Measurements from ENCODE around the gene CTBP2. TPM values are rescaled to one million over a fixed set of nuclear protein-coding genes. Genes with fewer than 3 reads are reported as not detected.

Gene CTBP2
- total and polyA plus RNA-seq, 2 donors from 2014 or later: 33.1 to 111 TPM

DNA sequence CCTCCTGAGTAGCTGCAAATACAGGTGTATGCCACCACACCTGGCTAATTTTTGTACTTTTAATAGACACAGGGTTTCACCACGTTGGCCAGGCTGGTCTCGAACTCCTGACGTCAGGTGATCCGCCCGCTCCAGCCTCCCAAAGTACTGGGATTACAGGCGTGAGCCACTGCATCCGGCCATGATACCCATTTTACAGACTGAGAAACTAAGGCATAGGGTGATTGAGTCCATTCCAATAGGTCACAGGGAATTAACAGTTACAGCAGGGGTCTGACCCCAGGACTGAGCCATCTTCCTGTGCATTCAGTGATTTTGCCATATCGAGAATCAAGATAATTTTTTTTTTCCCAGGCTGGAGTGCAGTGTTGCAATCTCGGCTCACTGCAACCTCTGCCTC is 12.3 kb upstream of the CTBP2 start:
- H3K9me3 ChIP-seq (ENCODE audit: control insufficient read depth in 2 of 3, insufficient read depth in 1 of 3, low read length in 3 of 3): no peaks in the 10 kb centered on the region
- H3K36me3 ChIP-seq (ENCODE audit: control insufficient read depth in 2 of 3, insufficient read depth in 3 of 3, low read length in 3 of 3): no peaks in the 10 kb centered on the region
- no peak overlapping the region for H3K27ac ChIP-seq (ENCODE audit: low read depth in 2 of 2, low read length in 2 of 2)
- no peak for DNase-seq
- H3K4me3 ChIP-seq (ENCODE audit: low read length in 3 of 3): no peak overlapping the region
- FAIRE-seq: no peak
- H3K9ac ChIP-seq (ENCODE audit: low read length in 3 of 3): no peak overlapping the region
- TF ChIP-seq, protein P1, sequence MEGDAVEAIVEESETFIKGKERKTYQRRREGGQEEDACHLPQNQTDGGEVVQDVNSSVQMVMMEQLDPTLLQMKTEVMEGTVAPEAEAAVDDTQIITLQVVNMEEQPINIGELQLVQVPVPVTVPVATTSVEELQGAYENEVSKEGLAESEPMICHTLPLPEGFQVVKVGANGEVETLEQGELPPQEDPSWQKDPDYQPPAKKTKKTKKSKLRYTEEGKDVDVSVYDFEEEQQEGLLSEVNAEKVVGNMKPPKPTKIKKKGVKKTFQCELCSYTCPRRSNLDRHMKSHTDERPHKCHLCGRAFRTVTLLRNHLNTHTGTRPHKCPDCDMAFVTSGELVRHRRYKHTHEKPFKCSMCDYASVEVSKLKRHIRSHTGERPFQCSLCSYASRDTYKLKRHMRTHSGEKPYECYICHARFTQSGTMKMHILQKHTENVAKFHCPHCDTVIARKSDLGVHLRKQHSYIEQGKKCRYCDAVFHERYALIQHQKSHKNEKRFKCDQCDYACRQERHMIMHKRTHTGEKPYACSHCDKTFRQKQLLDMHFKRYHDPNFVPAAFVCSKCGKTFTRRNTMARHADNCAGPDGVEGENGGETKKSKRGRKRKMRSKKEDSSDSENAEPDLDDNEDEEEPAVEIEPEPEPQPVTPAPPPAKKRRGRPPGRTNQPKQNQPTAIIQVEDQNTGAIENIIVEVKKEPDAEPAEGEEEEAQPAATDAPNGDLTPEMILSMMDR (IDR thresholded peaks at IDR 0.05; ENCODE audit: borderline replicate concordance, extremely low read depth, insufficient read depth): no peak
- no peaks in the 10 kb centered on the region for H3K27me3 ChIP-seq (ENCODE audit: control insufficient read depth, insufficient read depth, low read length)
- no peaks in the 10 kb centered on the region for H3K4me1 ChIP-seq (ENCODE audit: control insufficient read depth in 2 of 3, insufficient read depth in 2 of 3, low read depth in 1 of 3, low read length in 3 of 3)
- intact Hi-C loops (cut with DNase I): no loop called here

DNA sequence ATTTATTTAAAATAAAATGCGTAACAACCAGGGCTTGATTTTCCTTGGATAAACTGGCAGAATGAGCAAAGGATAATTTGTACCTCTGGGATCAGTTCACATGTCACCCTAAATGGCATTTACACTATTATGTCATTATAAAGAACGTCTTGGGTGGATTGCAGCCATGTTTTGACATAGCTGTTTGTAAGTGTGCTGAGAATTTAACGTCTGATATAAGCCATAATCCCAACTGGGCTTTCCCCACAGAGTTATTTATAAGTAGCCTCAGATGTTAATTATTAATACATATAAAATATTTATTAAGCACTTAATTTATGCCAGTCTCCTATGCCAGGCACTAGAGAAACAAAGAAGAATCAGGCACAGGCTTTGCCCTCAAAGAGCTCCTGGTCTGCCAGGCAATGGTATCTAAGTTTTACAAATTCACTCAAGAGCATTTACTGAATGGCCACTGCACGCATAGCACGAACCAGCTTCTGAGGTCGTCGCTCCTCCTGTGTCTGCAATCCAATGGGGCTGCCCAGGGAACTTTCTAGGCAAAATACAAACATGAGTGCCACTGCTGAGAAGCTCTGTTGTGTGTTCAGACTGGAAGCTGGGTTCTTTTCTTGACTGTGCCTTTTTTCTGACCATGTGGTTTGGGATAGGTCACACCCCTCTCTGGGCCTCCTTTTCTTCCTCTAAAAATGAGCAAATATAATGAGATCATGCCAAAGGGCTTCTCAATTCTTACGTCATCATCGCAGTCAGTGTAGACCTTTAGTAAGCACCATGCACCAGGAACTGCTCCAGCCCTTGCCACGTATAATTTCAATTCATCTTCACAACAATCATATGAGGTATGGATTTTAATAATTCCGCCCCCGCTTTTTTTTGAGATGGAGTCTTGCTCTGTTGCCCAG is 11.3 kb upstream of the CTBP2 start:
- Histone ChIP-seq H3K36me3 (ENCODE audit: control insufficient read depth in 2 of 3, insufficient read depth in 3 of 3, low read length in 3 of 3) (no peaks in the 10 kb centered on the region), H3K4me1 (ENCODE audit: control insufficient read depth in 2 of 3, insufficient read depth in 2 of 3, low read depth in 1 of 3, low read length in 3 of 3) (no peaks in the 10 kb centered on the region), H3K27ac (ENCODE audit: low read depth in 2 of 2, low read length in 2 of 2) (no peak overlapping the region), H3K4me3 (ENCODE audit: low read length in 3 of 3) (no peak overlapping the region), H3K9ac (ENCODE audit: low read length in 3 of 3) (no peak overlapping the region), H3K27me3 (ENCODE audit: control insufficient read depth, insufficient read depth, low read length) (no peaks in the 10 kb centered on the region), H3K9me3 (ENCODE audit: control insufficient read depth in 2 of 3, insufficient read depth in 1 of 3, low read length in 3 of 3) (no peaks in the 10 kb centered on the region)
- DNase-seq (peak in 1 of 5 donors; percentile 15), FAIRE-seq (no peak)
- intact Hi-C loops (cut with DNase I): no loop called here
- TF ChIP-seq, protein P1 (IDR thresholded peaks at IDR 0.05; ENCODE audit: borderline replicate concordance, extremely low read depth, insufficient read depth): no peak

DNA sequence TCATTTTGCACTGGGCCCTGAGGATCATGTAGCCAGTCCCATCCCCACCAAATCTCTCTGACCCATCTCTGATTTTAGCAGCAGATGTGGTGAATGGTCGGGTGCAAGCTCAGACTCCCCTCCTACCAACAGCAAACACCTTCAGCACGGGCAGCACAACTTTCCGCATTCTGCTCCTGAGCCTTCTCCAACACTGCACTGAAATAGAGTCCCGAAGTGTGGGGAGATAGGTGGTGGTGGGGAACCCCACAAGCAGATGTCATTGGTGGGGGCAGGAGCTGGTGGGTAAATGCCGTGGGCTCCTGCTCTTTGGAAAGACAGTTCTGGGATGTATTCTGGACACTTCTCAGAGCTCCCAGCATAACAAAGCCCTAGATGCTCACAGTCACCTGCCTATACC is 9.6 kb upstream of the CTBP2 start:
- intact Hi-C loops (cut with DNase I): no loop called here
- DNase-seq: peak in 1 of 5 donors; percentile 11
- TF ChIP-seq, protein P1 (IDR thresholded peaks at IDR 0.05; ENCODE audit: borderline replicate concordance, extremely low read depth, insufficient read depth): no peak
- no peak overlapping the region for H3K9ac ChIP-seq (ENCODE audit: low read length in 3 of 3)
- no peak overlapping the region for H3K4me3 ChIP-seq (ENCODE audit: low read length in 3 of 3)
- no peaks in the 10 kb centered on the region for H3K36me3 ChIP-seq (ENCODE audit: control insufficient read depth in 2 of 3, insufficient read depth in 3 of 3, low read length in 3 of 3)
- no peaks in the 10 kb centered on the region for H3K4me1 ChIP-seq (ENCODE audit: control insufficient read depth in 2 of 3, insufficient read depth in 2 of 3, low read depth in 1 of 3, low read length in 3 of 3)
- FAIRE-seq: no peak
- H3K27ac ChIP-seq (ENCODE audit: low read depth in 2 of 2, low read length in 2 of 2): no peak overlapping the region
- no peaks in the 10 kb centered on the region for H3K9me3 ChIP-seq (ENCODE audit: control insufficient read depth in 2 of 3, insufficient read depth in 1 of 3, low read length in 3 of 3)
- no peaks in the 10 kb centered on the region for H3K27me3 ChIP-seq (ENCODE audit: control insufficient read depth, insufficient read depth, low read length)

Data from kidney (tissue), 14 donors.